ENCODE data around the gene SKI. TPM values are rescaled to one million over a fixed set of nuclear protein-coding genes. Genes with fewer than 3 reads are reported as not detected.

The SKI gene
- total and polyA plus RNA-seq, 10 of the 15 experiments (the other 5 are each of a cell fraction or from before 2014, with no cell fraction given), result 0.03 to 14.9 (median 0.96) TPM

GRCh38 chr1:2233997-2234761, 6.1 kb downstream of the SKI start (continued):
- TF ChIP-seq SREBF1 (IDR thresholded peaks at IDR 0.05; ENCODE audit: low read length) (no peak), CHD2 (IDR thresholded peaks at IDR 0.05; ENCODE audit: borderline replicate concordance, low read depth, low read length) (no peak)

- Histone ChIP-seq H3K4me3 (peak overlapping the region; percentile 57; the same call in 1 of the 2 replicates), H3K79me2 (ENCODE audit: control insufficient read depth, insufficient read depth, low read length) (peaks cover 63% of the 10 kb centered on the region), H3K9me3 (replicated peaks; ENCODE audit: control insufficient read depth, insufficient read depth, low read length) (no peaks in the 10 kb centered on the region), H4K20me1 (ENCODE audit: control insufficient read depth, insufficient read depth) (0 out of 2 replicates have a peak, but pooled peaks cover 5% of the 10 kb centered on the region), H3K4me1 (ENCODE audit: control insufficient read depth, insufficient read depth, low read length) (peaks cover 34% of the 10 kb centered on the region), H3K4me2 (ENCODE audit: control insufficient read depth, insufficient read depth) (peak overlapping the region; percentile 88), H3K27ac (ENCODE audit: control insufficient read depth, insufficient read depth) (peak overlapping the region; percentile 61), H3K9ac (ENCODE audit: control insufficient read depth, insufficient read depth, low read length) (peak overlapping the region; percentile 64), H3K36me3 (ENCODE audit: control insufficient read depth in 2 of 2, insufficient read depth in 2 of 2, low read length in 1 of 2) (peaks cover 0 to 2% of the 10 kb centered on the region in 2 experiments; a peak in 2 of 4 replicates), H3K27me3 (replicated peaks in 1 of 2; ENCODE audit: control insufficient read depth in 2 of 2, insufficient read depth in 2 of 2, low read length in 1 of 2) (no peaks in the 10 kb centered on the region), H2AFZ (ENCODE audit: control insufficient read depth, low read depth, low read length) (no peak overlapping the region)
- in situ Hi-C loops (cut with MboI) (no loop called here), intact Hi-C loops (cut with micrococcal nuclease; ENCODE audit: unreplicated experiment) (loop anchor here (10.0 kb wide), 1 partner anchor 60 kb away; no protein-coding TSS in a partner anchor)
- SMC1A ChIA-PET (ENCODE audit: uncharacterized antibody, unreplicated experiment), result interaction anchor here (0.8 to 1.2 kb wide), 3 partner anchors 36 to 56 kb away, joined by 3 to 4 read pairs (median 3); partner anchors contain the start of gene FAAP20
- 27% methylated on average over 4 of the region's 4 CpGs for WGBS (ENCODE audit: insufficient coverage, insufficient replicate concordance, low lambda C conversion rate, missing lambda C conversion rate)
- RAD21 ChIA-PET (ENCODE audit: unreplicated experiment), result interaction anchor here (0.7 to 3.0 kb wide), 5 partner anchors 30 to 1221 kb away, joined by 3 to 13 read pairs (median 4); no protein-coding TSS in a partner anchor
- ATAC-seq (peak; percentile 52), DNase-seq (ENCODE audit: low read depth, low spot score) (no peak), FAIRE-seq (no peak)
- POLR2A ChIA-PET, result interaction anchor here (0.7 to 1.6 kb wide), 4 partner anchors 34 to 81 kb away, joined by 3 to 4 read pairs (median 3); no protein-coding TSS in a partner anchor
- BruUV-seq (replicated peaks), result no TSS peak
- CTCF ChIA-PET, result interaction anchor here (0.8 to 1.9 kb wide), 6 partner anchors 13 to 147 kb away, joined by 3 to 8 read pairs (median 3); partner anchors contain the start of gene FAAP20
- TF ChIP-seq E2F8 (IDR thresholded peaks at IDR 0.05; ENCODE audit: low read depth, partially characterized antibody) (no peak), HDAC2 (IDR thresholded peaks at IDR 0.05) (no peak), NKRF (conservative IDR thresholded peaks at IDR 0.05) (no peak), REST (IDR thresholded peaks at IDR 0.05; ENCODE audit: low read depth, low read length) (no peak), KLF5 (IDR thresholded peaks at IDR 0.05; ENCODE audit: partially characterized antibody) (no peak), STAT3 (IDR thresholded peaks at IDR 0.05; ENCODE audit: low read depth, low read length) (no peak), PAX8 (IDR thresholded peaks at IDR 0.05) (no peak), MXI1 (IDR thresholded peaks at IDR 0.05; ENCODE audit: low read depth, low read length) (no peak), PBX3 (IDR thresholded peaks at IDR 0.05; ENCODE audit: insufficient replicate concordance, low read depth, low read length) (no peak)
These were observed 6.6 kb downstream of the SKI start for GRCh38 chr1:2234762-2235113.
